K562 (cell line): ENCODE data around the gene KIF5A. TPM values are rescaled to one million over a fixed set of nuclear protein-coding genes. Genes with fewer than 3 reads are reported as not detected.
A peak's percentile ranks its signal among the peaks of the same experiment; 100 is the strongest.

ENCODE experiments used
- ARID2 ChIP-seq: fragments of 450-650 bp; IDR thresholded peaks from 2 replicates; pipeline ENCODE4 v1.6.1; 2017; ENCODE audit warnings: antibody characterized with exemption, mild to moderate bottlenecking
- CEBPG ChIP-seq, 3 experiments: fragments of 200-800 bp in 1 of 3; sonication (Bioruptor generic) in 1 of 3; sonication (generic) in 1 of 3; formaldehyde crosslinking in 1 of 3; IDR thresholded peaks in 2 of 3; conservative IDR thresholded peaks in 1 of 3; 2 replicates each; pipeline versions ENCODE4 v1.6.1 to v1.8.0; 2016 to 2022; ENCODE audit warnings: missing compliant biosample characterization in 2 of 3, missing genetic modification characterization in 2 of 3, mild to moderate bottlenecking in 1 of 3, missing genetic modification reagents in 1 of 3
- COPS2 ChIP-seq: fragments of 450-650 bp; conservative IDR thresholded peaks from 2 replicates; pipeline ENCODE4 v1.6.1; 2016; ENCODE audit warnings: mild to moderate bottlenecking, moderate library complexity
- CSDE1 ChIP-seq, 2 experiments: fragments of 450-650 bp; IDR thresholded peaks; 2 replicates each; pipeline ENCODE4 v1.6.1; 2016; ENCODE audit warnings: mild to moderate bottlenecking in 1 of 2
- DACH1 ChIP-seq: fragments of 450-650 bp; IDR thresholded peaks from 2 replicates; pipeline ENCODE4 v1.6.1; 2018; ENCODE audit not compliant: partially characterized antibody
- DMBX1 ChIP-seq: fragments of 250-450 bp; sonication (Bioruptor Pico); IDR thresholded peaks from 2 replicates; pipeline ENCODE4 v1.8.0; 2022; ENCODE audit warnings: inconsistent platforms, mild to moderate bottlenecking, moderate library complexity, borderline replicate concordance
- ERF ChIP-seq: fragments of 450-650 bp; formaldehyde crosslinking; IDR thresholded peaks from 2 replicates; pipeline ENCODE4 v1.4.0; 2020; ENCODE audit warnings: mild to moderate bottlenecking, mixed read lengths
- NFE2 ChIP-seq: IDR thresholded peaks from 2 replicates; pipeline ENCODE4 v1.6.1; 2014; ENCODE audit warnings: antibody characterized with exemption, low read depth
- PHF20 ChIP-seq: fragments of 450-650 bp; IDR thresholded peaks from 2 replicates; pipeline ENCODE4 v1.6.1; 2018; ENCODE audit not compliant: partially characterized antibody
- POLR2B ChIP-seq: fragments of 450-650 bp; IDR thresholded peaks from 2 replicates; pipeline ENCODE4 v1.6.1; 2018; ENCODE audit warnings: low read depth; ENCODE audit not compliant: partially characterized antibody
- SMAD2 ChIP-seq: fragments of 150-350 bp; IDR thresholded peaks from 2 replicates; pipeline ENCODE4 v1.6.1; 2014; ENCODE audit warnings: low read depth, mild to moderate bottlenecking, low read length
- SPI1 ChIP-seq: IDR thresholded peaks from 2 replicates; pipeline ENCODE4 v1.6.1; 2011; ENCODE audit warnings: low read depth, low read length, control low read depth, borderline replicate concordance
- YBX1 ChIP-seq: fragments of 450-650 bp; IDR thresholded peaks from 2 replicates; pipeline ENCODE4 v1.7.1; 2016; ENCODE audit warnings: mild to moderate bottlenecking
- ZNF445 ChIP-seq: fragments of 250-450 bp; sonication (Bioruptor Pico); IDR thresholded peaks from 2 replicates; pipeline ENCODE4 v1.4.0; 2020; ENCODE audit warnings: low read depth, mild to moderate bottlenecking, moderate library complexity
- polyA plus RNA-seq, 8 experiments: library from polyadenylated mRNA; depleted of rRNA in 4 of 8; stranded (reverse) in 5 of 8; unstranded in 3 of 8; fragments of >200 nt; fragmentation: Nextera tagmentation in 2 of 8; fragmentation: Illumina TruSeq in 1 of 8; extraction: Ambion mirVana in 2 of 8; extraction: Trizol in 1 of 8; gene quantifications; 2 replicates each; pipeline versions ENCODE4 v1.2.1 to v1.2.3, GENCODE V29; 2011 to 2014; ENCODE audit warnings: inconsistent platforms in 1 of 8, missing spikeins in 1 of 8
- total RNA-seq, 7 experiments: library from RNA; depleted of rRNA in 6 of 7; stranded (reverse); fragments of >200 nt in 6 of 7; fragmentation: Illumina TruSeq in 2 of 7; extraction: Trizol in 2 of 7; gene quantifications; 2 replicates each; pipeline versions ENCODE4 v1.2.1 to v1.2.3, GENCODE V29; 2011 to 2021; ENCODE audit warnings: low replicate concordance in 1 of 7
- TF ChIP-seq, protein P1 (sequence below): sonication (generic); formaldehyde crosslinking; IDR thresholded peaks from 2 replicates; pipeline ENCODE4 v1.8.1; 2023; ENCODE audit warnings: mild to moderate bottlenecking, missing genetic modification reagents, moderate library complexity
- TF ChIP-seq, protein P2 (sequence below): fragments of 150-350 bp; conservative IDR thresholded peaks from 2 replicates; pipeline ENCODE4 v1.6.1; 2014; ENCODE audit warnings: low read length
- TF ChIP-seq, protein P3 (sequence below): fragments of 250-450 bp; sonication (Bioruptor Pico); IDR thresholded peaks from 2 replicates; pipeline ENCODE4 v1.5.0; 2021; ENCODE audit warnings: mild to moderate bottlenecking, borderline replicate concordance
- TF ChIP-seq, protein P4 (sequence below): fragments of 250-450 bp; sonication (Bioruptor Pico); IDR thresholded peaks from 2 replicates; pipeline ENCODE4 v1.5.0; 2020; ENCODE audit warnings: mild to moderate bottlenecking, borderline replicate concordance

Gene KIF5A
- total and polyA plus RNA-seq, 9 of the 15 experiments (the other 6 are each of a cell fraction or from before 2014, with no cell fraction given): 3.4 to 17.7 (median 8.0) TPM

DNA sequence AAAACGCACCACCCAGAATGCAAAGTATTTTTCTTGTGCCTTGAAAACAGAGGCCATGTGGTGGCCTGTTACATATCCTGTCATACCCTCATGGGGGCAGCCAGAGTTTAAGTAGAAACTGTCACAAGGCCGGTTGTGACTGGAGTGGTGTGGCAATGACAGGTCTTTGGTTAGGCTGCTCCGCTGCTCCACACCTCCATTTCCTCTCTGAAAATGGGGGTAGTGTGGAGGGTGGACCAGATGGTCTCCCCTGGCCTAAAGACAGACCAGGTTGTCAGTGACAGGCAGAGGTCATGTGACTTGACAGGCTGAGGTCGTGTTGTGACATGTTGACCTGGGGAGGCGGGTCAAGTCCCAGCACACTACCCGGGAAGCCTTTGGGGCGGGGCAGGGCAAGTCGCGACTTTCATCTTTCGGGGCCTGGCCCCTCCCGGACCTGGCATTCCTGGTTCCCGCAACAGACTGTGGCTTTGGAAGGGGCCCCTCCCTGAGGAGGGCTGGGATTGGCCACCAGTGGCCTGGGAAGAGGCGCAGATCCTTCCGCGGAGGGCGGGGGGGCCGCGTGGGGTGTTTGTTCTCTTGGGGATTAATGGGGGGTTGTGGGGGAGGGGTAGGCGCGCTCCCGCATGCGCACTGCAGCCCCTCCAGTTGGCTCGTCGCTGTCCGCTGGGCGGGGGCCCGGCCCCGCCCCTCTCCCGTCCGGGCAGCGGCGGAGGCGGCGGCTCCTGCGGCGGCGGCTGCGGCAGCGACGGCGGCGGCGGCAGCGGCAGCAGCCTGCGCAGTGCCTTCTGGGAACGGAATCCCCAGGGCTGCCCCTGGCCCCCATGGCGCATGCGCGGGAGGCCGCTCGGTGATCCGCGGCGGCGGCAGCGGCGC is 27.6 kb upstream of the KIF5A start, which contains the start of gene MBD6 (continued):
- TF ChIP-seq, protein P1, sequence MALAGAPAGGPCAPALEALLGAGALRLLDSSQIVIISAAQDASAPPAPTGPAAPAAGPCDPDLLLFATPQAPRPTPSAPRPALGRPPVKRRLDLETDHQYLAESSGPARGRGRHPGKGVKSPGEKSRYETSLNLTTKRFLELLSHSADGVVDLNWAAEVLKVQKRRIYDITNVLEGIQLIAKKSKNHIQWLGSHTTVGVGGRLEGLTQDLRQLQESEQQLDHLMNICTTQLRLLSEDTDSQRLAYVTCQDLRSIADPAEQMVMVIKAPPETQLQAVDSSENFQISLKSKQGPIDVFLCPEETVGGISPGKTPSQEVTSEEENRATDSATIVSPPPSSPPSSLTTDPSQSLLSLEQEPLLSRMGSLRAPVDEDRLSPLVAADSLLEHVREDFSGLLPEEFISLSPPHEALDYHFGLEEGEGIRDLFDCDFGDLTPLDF (CRISPR knock-in tag): 0 out of 2 replicates have a peak, but pooled peaks have one; percentile 46
- TF ChIP-seq NFE2 (no peak), COPS2 (no peak), CSDE1 (IDR thresholded peaks at IDR 0.05) (no peak; a peak in 1 of 4 replicates), ARID2 (no peak), YBX1 (no peak), SPI1 (peak; percentile 54; the same call in 1 of the 2 replicates), CEBPG (CRISPR knock-in tag; IDR thresholded peaks at IDR 0.05) (peak; percentile 69; the same call in 1 of the 2 replicates), CEBPG (tag; conservative IDR thresholded peaks at IDR 0.05 in 1 of 2, IDR thresholded peaks at IDR 0.05 in 1 of 2) (peak; percentile 32 to 68; a peak in 2 of 4 replicates), ZNF445 (no peak), DACH1 (no peak), DMBX1 (CRISPR knock-in tag) (no peak; the same call in 1 of the 2 replicates), PHF20 (no peak), ERF (CRISPR knock-in tag) (peak; percentile 51; the same call in 1 of the 2 replicates), POLR2B (peak; percentile 71), SMAD2 (no peak)
- TF ChIP-seq, protein P2, sequence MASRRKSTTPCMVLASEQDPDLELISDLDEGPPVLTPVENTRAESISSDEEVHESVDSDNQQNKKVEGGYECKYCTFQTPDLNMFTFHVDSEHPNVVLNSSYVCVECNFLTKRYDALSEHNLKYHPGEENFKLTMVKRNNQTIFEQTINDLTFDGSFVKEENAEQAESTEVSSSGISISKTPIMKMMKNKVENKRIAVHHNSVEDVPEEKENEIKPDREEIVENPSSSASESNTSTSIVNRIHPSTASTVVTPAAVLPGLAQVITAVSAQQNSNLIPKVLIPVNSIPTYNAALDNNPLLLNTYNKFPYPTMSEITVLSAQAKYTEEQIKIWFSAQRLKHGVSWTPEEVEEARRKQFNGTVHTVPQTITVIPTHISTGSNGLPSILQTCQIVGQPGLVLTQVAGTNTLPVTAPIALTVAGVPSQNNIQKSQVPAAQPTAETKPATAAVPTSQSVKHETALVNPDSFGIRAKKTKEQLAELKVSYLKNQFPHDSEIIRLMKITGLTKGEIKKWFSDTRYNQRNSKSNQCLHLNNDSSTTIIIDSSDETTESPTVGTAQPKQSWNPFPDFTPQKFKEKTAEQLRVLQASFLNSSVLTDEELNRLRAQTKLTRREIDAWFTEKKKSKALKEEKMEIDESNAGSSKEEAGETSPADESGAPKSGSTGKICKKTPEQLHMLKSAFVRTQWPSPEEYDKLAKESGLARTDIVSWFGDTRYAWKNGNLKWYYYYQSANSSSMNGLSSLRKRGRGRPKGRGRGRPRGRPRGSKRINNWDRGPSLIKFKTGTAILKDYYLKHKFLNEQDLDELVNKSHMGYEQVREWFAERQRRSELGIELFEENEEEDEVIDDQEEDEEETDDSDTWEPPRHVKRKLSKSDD: no peak
- TF ChIP-seq, protein P3, sequence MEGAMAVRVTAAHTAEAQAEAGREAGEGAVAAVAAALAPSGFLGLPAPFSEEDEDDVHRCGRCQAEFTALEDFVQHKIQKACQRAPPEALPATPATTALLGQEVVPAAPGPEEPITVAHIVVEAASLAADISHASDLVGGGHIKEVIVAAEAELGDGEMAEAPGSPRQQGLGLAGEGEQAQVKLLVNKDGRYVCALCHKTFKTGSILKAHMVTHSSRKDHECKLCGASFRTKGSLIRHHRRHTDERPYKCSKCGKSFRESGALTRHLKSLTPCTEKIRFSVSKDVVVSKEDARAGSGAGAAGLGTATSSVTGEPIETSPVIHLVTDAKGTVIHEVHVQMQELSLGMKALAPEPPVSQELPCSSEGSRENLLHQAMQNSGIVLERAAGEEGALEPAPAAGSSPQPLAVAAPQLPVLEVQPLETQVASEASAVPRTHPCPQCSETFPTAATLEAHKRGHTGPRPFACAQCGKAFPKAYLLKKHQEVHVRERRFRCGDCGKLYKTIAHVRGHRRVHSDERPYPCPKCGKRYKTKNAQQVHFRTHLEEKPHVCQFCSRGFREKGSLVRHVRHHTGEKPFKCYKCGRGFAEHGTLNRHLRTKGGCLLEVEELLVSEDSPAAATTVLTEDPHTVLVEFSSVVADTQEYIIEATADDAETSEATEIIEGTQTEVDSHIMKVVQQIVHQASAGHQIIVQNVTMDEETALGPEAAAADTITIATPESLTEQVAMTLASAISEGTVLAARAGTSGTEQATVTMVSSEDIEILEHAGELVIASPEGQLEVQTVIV (CRISPR knock-in tag): no peak
- TF ChIP-seq, protein P4, sequence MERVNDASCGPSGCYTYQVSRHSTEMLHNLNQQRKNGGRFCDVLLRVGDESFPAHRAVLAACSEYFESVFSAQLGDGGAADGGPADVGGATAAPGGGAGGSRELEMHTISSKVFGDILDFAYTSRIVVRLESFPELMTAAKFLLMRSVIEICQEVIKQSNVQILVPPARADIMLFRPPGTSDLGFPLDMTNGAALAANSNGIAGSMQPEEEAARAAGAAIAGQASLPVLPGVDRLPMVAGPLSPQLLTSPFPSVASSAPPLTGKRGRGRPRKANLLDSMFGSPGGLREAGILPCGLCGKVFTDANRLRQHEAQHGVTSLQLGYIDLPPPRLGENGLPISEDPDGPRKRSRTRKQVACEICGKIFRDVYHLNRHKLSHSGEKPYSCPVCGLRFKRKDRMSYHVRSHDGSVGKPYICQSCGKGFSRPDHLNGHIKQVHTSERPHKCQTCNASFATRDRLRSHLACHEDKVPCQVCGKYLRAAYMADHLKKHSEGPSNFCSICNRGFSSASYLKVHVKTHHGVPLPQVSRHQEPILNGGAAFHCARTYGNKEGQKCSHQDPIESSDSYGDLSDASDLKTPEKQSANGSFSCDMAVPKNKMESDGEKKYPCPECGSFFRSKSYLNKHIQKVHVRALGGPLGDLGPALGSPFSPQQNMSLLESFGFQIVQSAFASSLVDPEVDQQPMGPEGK: no peak
